MCF 10A (cell line): Measurements from ENCODE around the gene TNFRSF8. TPM values are rescaled to one million over a fixed set of nuclear protein-coding genes. Genes with fewer than 3 reads are reported as not detected.

ENCODE experiments used
- BruUV-seq: library from RNA; stranded (reverse); fragments of 400-500 nt; replicated peaks from 2 replicates; lab custom pipeline; 2021; lab: Mats Ljungman, UMichigan
- CTCF ChIA-PET: fragments of 300-600 bp; sonication (Branson Sonifier 250); formaldehyde crosslinking; extraction: SDS; loops from one replicate; lab custom pipeline; 2021; ENCODE audit warnings: antibody characterized with exemption, inconsistent platforms; lab: Yijun Ruan, JAX
- POLR2A ChIA-PET: fragments of 300-600, 350-650 bp; sonication (Branson Sonifier 250); formaldehyde crosslinking; extraction: SDS; loops from one replicate; lab custom pipeline; 2020; ENCODE audit warnings: antibody characterized with exemption, inconsistent platforms; lab: Yijun Ruan, JAX
- DNase-seq: peaks from one replicate; pipeline ENCODE4 v3.0.0-alpha.2; 2018; ENCODE audit not compliant: unreplicated experiment
- H3K27ac Mint-ChIP-seq: one replicate; pipeline ENCODE4 v1.8.0; 2022; ENCODE audit warnings: mild to moderate bottlenecking, low read depth, mixed read lengths; ENCODE audit not compliant: unreplicated experiment
- H3K27me3 Mint-ChIP-seq: one replicate; pipeline ENCODE4 v1.8.0; 2022; ENCODE audit warnings: mixed read lengths; ENCODE audit not compliant: insufficient read depth, unreplicated experiment
- H3K36me3 Mint-ChIP-seq: one replicate; pipeline ENCODE4 v1.8.0; 2022; ENCODE audit warnings: mild to moderate bottlenecking, moderate library complexity, mixed read lengths; ENCODE audit not compliant: insufficient read depth, unreplicated experiment
- H3K4me1 Mint-ChIP-seq: one replicate; pipeline ENCODE4 v1.8.0; 2022; ENCODE audit warnings: mixed read lengths; ENCODE audit not compliant: insufficient read depth, unreplicated experiment
- H3K4me3 Mint-ChIP-seq: one replicate; pipeline ENCODE4 v1.8.0; 2022; ENCODE audit warnings: mild to moderate bottlenecking, moderate library complexity, mixed read lengths; ENCODE audit not compliant: unreplicated experiment
- H3K9me3 Mint-ChIP-seq: one replicate; pipeline ENCODE4 v1.8.0; 2022; ENCODE audit warnings: mixed read lengths; ENCODE audit not compliant: unreplicated experiment
- intact Hi-C: fragments of 100-400 bp; cut with micrococcal nuclease; formaldehyde crosslinking; loops from 2 replicates; pipeline ENCODE4 v1.14.1; 2022
- total RNA-seq: library from RNA; stranded (reverse); gene quantifications from 2 replicates; pipeline ENCODE4 v1.2.3, GENCODE V29; 2022
- TF ChIP-seq, protein P1 (sequence below): fragments of 200-600 bp; IDR thresholded peaks from one replicate; pipeline ENCODE4 v1.8.0; 2022; ENCODE audit warnings: antibody characterized with exemption, mild to moderate bottlenecking; ENCODE audit not compliant: unreplicated experiment

The TNFRSF8 gene
- total RNA-seq, 1 experiment from 2014 or later: not detected

DNA sequence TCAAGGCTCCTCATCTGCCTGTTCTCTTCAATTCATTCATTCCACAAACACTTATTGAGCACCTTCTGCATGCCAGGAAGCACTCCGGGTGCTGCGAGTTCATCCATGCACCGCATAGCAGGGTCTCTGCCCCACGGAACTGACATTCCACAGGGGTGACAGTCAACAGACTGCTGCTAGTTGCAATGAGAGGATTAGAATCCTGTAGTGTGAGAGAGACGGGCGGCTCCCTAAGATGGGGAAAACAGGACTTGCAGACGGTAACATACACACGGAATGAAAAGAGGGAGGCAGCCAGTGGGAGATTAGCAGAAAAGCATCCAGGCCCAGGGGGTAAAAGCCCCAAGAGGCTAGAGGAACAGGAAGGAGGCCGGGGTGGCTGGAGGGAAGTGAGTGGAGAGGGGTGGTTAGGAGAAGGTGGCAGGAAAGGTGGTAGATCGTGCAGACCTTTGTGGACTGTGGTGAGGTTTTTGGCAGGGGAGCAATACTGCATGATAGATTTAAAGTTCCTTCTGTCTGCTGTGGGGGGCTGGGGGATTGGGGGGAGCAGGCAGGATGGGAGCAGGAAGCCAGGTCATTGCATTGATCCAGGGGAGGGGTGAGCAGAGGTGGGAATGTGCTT lies 6.6 kb downstream of the TNFRSF8 start:
- no peak for DNase-seq
- Mint-ChIP-seq H3K27ac (no peak overlapping the region), H3K9me3 (no peaks in the 10 kb centered on the region), H3K27me3 (peaks cover 58% of the 10 kb centered on the region), H3K4me1 (no peaks in the 10 kb centered on the region), H3K36me3 (no peaks in the 10 kb centered on the region), H3K4me3 (no peak overlapping the region)
- ChIA-PET CTCF (interaction anchor here (0.9 kb wide), 1 partner anchor 1041 kb away, joined by 3 read pairs; no protein-coding TSS in a partner anchor), POLR2A (no interaction called here)
- TF ChIP-seq, protein P1, sequence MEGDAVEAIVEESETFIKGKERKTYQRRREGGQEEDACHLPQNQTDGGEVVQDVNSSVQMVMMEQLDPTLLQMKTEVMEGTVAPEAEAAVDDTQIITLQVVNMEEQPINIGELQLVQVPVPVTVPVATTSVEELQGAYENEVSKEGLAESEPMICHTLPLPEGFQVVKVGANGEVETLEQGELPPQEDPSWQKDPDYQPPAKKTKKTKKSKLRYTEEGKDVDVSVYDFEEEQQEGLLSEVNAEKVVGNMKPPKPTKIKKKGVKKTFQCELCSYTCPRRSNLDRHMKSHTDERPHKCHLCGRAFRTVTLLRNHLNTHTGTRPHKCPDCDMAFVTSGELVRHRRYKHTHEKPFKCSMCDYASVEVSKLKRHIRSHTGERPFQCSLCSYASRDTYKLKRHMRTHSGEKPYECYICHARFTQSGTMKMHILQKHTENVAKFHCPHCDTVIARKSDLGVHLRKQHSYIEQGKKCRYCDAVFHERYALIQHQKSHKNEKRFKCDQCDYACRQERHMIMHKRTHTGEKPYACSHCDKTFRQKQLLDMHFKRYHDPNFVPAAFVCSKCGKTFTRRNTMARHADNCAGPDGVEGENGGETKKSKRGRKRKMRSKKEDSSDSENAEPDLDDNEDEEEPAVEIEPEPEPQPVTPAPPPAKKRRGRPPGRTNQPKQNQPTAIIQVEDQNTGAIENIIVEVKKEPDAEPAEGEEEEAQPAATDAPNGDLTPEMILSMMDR: no peak
- no TSS peak for BruUV-seq
- intact Hi-C loops: no loop called here

DNA sequence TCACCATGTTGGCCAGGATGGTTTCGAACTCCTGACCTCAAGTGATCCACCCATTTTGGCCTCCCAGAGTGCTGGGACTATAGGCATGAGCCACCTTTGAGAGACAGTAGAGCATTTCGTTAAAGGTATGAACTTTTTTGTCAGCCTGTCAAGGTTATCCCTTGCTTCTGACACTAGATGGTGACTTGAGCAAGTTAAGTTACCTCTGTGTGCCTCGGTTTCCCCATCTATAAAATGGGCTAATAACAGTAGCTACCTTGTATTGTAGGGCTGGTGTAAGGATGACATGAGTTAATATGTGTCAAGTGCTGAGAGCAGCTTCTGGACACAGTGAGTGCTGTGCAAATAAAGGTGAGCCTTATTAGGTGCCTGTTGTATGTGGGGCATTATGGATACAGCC lies 8.8 kb downstream of the TNFRSF8 start:
- CTCF ChIA-PET: interaction anchor here (1.7 kb wide), 1 partner anchor 53 kb away, joined by 5 read pairs; no protein-coding TSS in a partner anchor
- Mint-ChIP-seq H3K27me3 (peaks cover 40% of the 10 kb centered on the region), H3K4me3 (no peak overlapping the region), H3K9me3 (no peaks in the 10 kb centered on the region), H3K36me3 (no peaks in the 10 kb centered on the region), H3K27ac (no peak overlapping the region), H3K4me1 (peaks cover 9% of the 10 kb centered on the region)
- intact Hi-C loops: no loop called here
- TF ChIP-seq, protein P1: no peak
- no TSS peak for BruUV-seq
- POLR2A ChIA-PET: no interaction called here
- no peak for DNase-seq

- no peak for DNase-seq
- ChIA-PET POLR2A (no interaction called here), CTCF (no interaction called here)
- H3K4me3 Mint-ChIP-seq: no peak overlapping the region
- H3K36me3 Mint-ChIP-seq: no peaks in the 10 kb centered on the region
- intact Hi-C loops: no loop called here
- no peaks in the 10 kb centered on the region for H3K9me3 Mint-ChIP-seq
- H3K27me3 Mint-ChIP-seq: peaks cover 40% of the 10 kb centered on the region
- H3K27ac Mint-ChIP-seq: no peak overlapping the region
- TF ChIP-seq, protein P1: no peak
- H3K4me1 Mint-ChIP-seq: peaks cover 9% of the 10 kb centered on the region
- BruUV-seq: no TSS peak
Observed at GRCh38 chr1:12072741-12073140, 9.6 kb downstream of the TNFRSF8 start.

GRCh38 chr1:12073796-12074195 lies 10.7 kb downstream of the TNFRSF8 start:
- no peak overlapping the region for H3K27ac Mint-ChIP-seq
- H3K4me3 Mint-ChIP-seq: no peak overlapping the region
- no peaks in the 10 kb centered on the region for H3K36me3 Mint-ChIP-seq
- intact Hi-C loops: no loop called here
- BruUV-seq: no TSS peak
- POLR2A ChIA-PET: no interaction called here
- TF ChIP-seq, protein P1: no peak
- peaks cover 40% of the 10 kb centered on the region for H3K27me3 Mint-ChIP-seq
- peaks cover 9% of the 10 kb centered on the region for H3K4me1 Mint-ChIP-seq
- CTCF ChIA-PET: no interaction called here
- no peaks in the 10 kb centered on the region for H3K9me3 Mint-ChIP-seq
- no peak for DNase-seq
